Left ventricle myocardium inferior (tissue), 1 donor: ENCODE results near the gene ANTXR1. TPM values are rescaled to one million over a fixed set of nuclear protein-coding genes. Genes with fewer than 3 reads are reported as not detected.
A peak's percentile ranks its signal among the peaks of the same experiment; 100 is the strongest.
"Not testable (repeated sequence)": the region's sequence is repeated elsewhere in the genome, so short reads cannot be mapped to it uniquely, and the experiment has no call there.

Source experiments
- DNase-seq: peaks from one replicate; pipeline ENCODE4 v3.0.0-alpha.2; 2020
- H3K27ac ChIP-seq: fragments of 200-600 bp; replicated peaks from 2 replicates; pipeline ENCODE4 v1.8.0; 2021
- H3K27me3 ChIP-seq: fragments of 200-600 bp; 2 replicates; pipeline ENCODE4 v1.8.0; 2021; ENCODE audit warnings: low read depth
- H3K36me3 ChIP-seq: fragments of 200-600 bp; 2 replicates; pipeline ENCODE4 v1.8.0; 2021
- H3K4me1 ChIP-seq: fragments of 200-600 bp; 2 replicates; pipeline ENCODE4 v1.8.0; 2021
- H3K4me3 ChIP-seq: fragments of 200-600 bp; 2 replicates; pipeline ENCODE4 v1.8.0; 2021; ENCODE audit warnings: mild to moderate bottlenecking, moderate library complexity
- H3K9me3 ChIP-seq: fragments of 200-600 bp; replicated peaks from 2 replicates; pipeline ENCODE4 v1.8.0; 2021
- intact Hi-C: fragments of 100-400 bp; cut with micrococcal nuclease; formaldehyde crosslinking; loops from one replicate; pipeline ENCODE4 v1.11.0; 2022
- total RNA-seq: library from RNA; stranded (reverse); fragmentation: NEBNext Ultra II Directional; extraction: Animal tissue kit (Norgen Biotek cat#: 25700); gene quantifications from one replicate; pipeline ENCODE4 v1.2.1, GENCODE V29; 2021
- TF ChIP-seq, protein P1 (sequence below): fragments of 200-600 bp; IDR thresholded peaks from 2 replicates; pipeline ENCODE4 v1.8.0; 2021; ENCODE audit warnings: antibody characterized with exemption, mild to moderate bottlenecking, borderline replicate concordance
- donor health status: DM: no; HTN: yes; CAD: no; lungs with severe emphysema.

ANTXR1 gene
- total RNA-seq, 1 donor from 2014 or later: 23.3 TPM

- H3K4me1 ChIP-seq: peaks cover 18% of the 10 kb centered on the region
- H3K27me3 ChIP-seq: no peaks in the 10 kb centered on the region
- H3K27ac ChIP-seq: peak overlapping the region; percentile 29
- no peaks in the 10 kb centered on the region for H3K36me3 ChIP-seq
- intact Hi-C loops: no loop called here
- TF ChIP-seq, protein P1, sequence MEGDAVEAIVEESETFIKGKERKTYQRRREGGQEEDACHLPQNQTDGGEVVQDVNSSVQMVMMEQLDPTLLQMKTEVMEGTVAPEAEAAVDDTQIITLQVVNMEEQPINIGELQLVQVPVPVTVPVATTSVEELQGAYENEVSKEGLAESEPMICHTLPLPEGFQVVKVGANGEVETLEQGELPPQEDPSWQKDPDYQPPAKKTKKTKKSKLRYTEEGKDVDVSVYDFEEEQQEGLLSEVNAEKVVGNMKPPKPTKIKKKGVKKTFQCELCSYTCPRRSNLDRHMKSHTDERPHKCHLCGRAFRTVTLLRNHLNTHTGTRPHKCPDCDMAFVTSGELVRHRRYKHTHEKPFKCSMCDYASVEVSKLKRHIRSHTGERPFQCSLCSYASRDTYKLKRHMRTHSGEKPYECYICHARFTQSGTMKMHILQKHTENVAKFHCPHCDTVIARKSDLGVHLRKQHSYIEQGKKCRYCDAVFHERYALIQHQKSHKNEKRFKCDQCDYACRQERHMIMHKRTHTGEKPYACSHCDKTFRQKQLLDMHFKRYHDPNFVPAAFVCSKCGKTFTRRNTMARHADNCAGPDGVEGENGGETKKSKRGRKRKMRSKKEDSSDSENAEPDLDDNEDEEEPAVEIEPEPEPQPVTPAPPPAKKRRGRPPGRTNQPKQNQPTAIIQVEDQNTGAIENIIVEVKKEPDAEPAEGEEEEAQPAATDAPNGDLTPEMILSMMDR: no peak
- H3K9me3 ChIP-seq: peaks cover 17% of the 10 kb centered on the region
- no peak overlapping the region for H3K4me3 ChIP-seq
- no peak for DNase-seq
These were observed 240.8 kb downstream of the ANTXR1 start for GRCh38 chr2:69253611-69254301.

- intact Hi-C loops: no loop called here
- Histone ChIP-seq H3K4me3 (no peak overlapping the region), H3K27ac (no peak overlapping the region), H3K36me3 (no peaks in the 10 kb centered on the region), H3K27me3 (no peaks in the 10 kb centered on the region), H3K4me1 (peaks cover 18% of the 10 kb centered on the region), H3K9me3 (peaks cover 37% of the 10 kb centered on the region)
- TF ChIP-seq, protein P1: no peak
- DNase-seq: no peak
These were observed 242.8 kb downstream of the ANTXR1 start for GRCh38 chr2:69255760-69256159.

DNA sequence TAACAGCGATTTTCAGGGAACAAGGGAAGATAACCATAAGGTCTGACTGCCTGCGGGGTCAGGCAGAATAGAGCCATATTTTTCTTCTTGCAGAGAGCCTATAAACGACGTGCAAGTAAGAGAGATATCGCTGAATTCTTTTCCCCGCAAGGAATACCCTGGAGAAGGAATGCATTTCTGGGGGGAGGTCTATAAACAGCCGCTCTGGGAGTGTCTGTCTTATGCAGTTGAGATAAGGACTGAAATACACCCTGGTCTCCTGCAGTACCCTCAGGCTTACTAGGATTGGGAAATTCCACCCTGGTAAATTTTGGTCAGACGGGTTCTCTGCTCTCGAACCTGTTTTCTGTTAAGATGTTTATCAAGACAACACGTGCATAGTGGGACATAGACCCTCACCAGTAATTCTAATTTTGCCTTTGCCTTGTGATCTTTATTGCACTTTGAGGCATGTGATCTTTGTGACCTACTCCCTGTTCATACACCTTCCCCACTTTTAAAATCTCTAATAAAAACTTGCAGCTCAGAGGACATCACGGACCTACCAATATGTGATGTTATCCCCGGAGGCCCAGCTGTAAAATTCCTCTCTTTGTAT, 247.1 kb downstream of the ANTXR1 start:
- H3K4me1 ChIP-seq, intact Hi-C loops, H3K36me3 ChIP-seq, H3K27me3 ChIP-seq, DNase-seq, H3K4me3 ChIP-seq, H3K27ac ChIP-seq: not testable (repeated sequence)
- H3K9me3 ChIP-seq: peaks cover 53% of the 10 kb centered on the region

DNA sequence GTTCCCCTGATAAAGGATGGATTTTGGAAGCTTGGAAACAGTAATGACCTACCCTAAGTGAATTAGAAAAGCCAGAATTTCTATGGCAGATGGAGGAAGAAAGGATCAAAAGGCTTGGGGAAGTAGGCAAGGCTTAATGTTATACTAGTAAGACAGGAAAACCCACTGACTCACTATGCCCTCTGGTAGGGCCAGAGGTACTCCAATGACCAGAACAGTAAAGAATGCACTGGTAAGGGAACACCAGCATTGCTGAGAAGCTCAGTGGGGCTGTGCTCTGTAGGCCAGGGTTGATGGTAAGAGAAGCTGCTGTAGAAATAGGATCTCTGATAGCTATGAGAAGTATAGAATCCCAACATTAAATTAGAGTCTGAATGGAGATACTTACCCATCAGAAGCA, 247.7 kb downstream of the ANTXR1 start:
- H3K27me3 ChIP-seq: no peaks in the 10 kb centered on the region
- no peaks in the 10 kb centered on the region for H3K36me3 ChIP-seq
- no peak overlapping the region for H3K4me3 ChIP-seq
- no peak for DNase-seq
- intact Hi-C loops: no loop called here
- H3K27ac ChIP-seq: no peak overlapping the region
- TF ChIP-seq, protein P1: no peak
- peaks cover 3% of the 10 kb centered on the region for H3K4me1 ChIP-seq
- H3K9me3 ChIP-seq: peaks cover 53% of the 10 kb centered on the region

GRCh38 chr2:69269330-69269729, 256.4 kb downstream of the ANTXR1 start:
- Histone ChIP-seq H3K27ac (no peak overlapping the region), H3K4me3 (no peak overlapping the region), H3K27me3 (no peaks in the 10 kb centered on the region), H3K36me3 (no peaks in the 10 kb centered on the region), H3K9me3 (no peaks in the 10 kb centered on the region), H3K4me1 (no peaks in the 10 kb centered on the region)
- DNase-seq: no peak
- intact Hi-C loops: no loop called here
- TF ChIP-seq, protein P1: no peak

DNA sequence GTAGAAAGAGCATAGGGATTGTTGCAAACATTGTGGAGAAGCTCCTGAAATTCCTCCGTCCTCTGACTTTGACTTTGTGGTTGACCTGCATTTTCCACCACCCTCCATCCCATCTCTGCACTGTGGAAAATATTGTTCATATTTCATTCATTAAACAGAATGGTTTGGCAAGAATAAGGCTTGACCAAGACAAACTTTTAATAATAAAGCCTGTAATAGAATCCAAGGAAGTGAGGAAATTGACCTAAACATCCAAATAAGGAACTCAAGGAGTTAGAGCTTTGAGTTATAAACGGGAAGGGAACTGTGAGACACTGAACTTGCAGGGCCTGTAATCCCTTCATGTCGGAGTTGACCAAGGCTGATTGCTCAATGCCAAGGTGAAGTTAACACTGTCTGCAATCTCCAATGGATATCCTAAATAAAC, 258.9 kb downstream of the ANTXR1 start:
- no peak for DNase-seq
- H3K4me3 ChIP-seq: no peak overlapping the region
- H3K9me3 ChIP-seq: no peaks in the 10 kb centered on the region
- H3K4me1 ChIP-seq: no peaks in the 10 kb centered on the region
- intact Hi-C loops: no loop called here
- H3K27ac ChIP-seq: no peak overlapping the region
- H3K36me3 ChIP-seq: no peaks in the 10 kb centered on the region
- H3K27me3 ChIP-seq: no peaks in the 10 kb centered on the region
- TF ChIP-seq, protein P1: no peak
